K562 (cell line): Measurements from ENCODE around the gene ILF3.

Experiments used
- CTCF ChIP-seq, 3 experiments: IDR thresholded peaks in 2 of 3; conservative IDR thresholded peaks in 1 of 3; 2 replicates each; pipeline ENCODE4 v1.5.1; 2011 to 2012; ENCODE audit warnings: low read length in 3 of 3, mild to moderate bottlenecking in 3 of 3, control low read depth in 2 of 3, improper control_type of control experiment in 1 of 3, inconsistent platforms in 1 of 3, low read depth in 1 of 3, mixed read lengths in 1 of 3, moderate library complexity in 1 of 3; ENCODE audit not compliant: insufficient read depth in 2 of 3
- MAFK ChIP-seq: IDR thresholded peaks from 2 replicates; pipeline ENCODE4 v1.6.1; 2011; ENCODE audit warnings: low read length, improper control_type of control experiment
- MYC ChIP-seq, 2 experiments: fragments of 250-450 bp in 1 of 2; sonication (Bioruptor Pico) in 1 of 2; IDR thresholded peaks; 2 replicates each; pipeline versions ENCODE4 v1.5.1 to v1.6.1; 2012 to 2021; ENCODE audit warnings: low read depth in 2 of 2, borderline replicate concordance in 1 of 2, improper control_type of control experiment in 1 of 2, low read length in 1 of 2, mild to moderate bottlenecking in 1 of 2, moderate library complexity in 1 of 2
- POLR2A ChIP-seq: fragments of 450-650 bp; conservative IDR thresholded peaks from 2 replicates; pipeline ENCODE4 v1.6.1; 2016
- RBFOX2 ChIP-seq: fragments of 200-400 bp; formaldehyde crosslinking; IDR thresholded peaks from 2 replicates; pipeline ENCODE4 v1.6.1; 2017; ENCODE audit warnings: low read depth, mild to moderate bottlenecking, low read length, moderate library complexity
- SP1 ChIP-seq: sonication (generic); formaldehyde crosslinking; IDR thresholded peaks from 2 replicates; pipeline ENCODE4 v1.8.1; 2022; ENCODE audit warnings: mild to moderate bottlenecking, missing genetic modification reagents
- ZNF24 ChIP-seq: fragments of 450-650 bp; IDR thresholded peaks from 2 replicates; pipeline ENCODE4 v1.6.1; 2016
- TF ChIP-seq, protein P1 (sequence below): fragments of 450-650 bp; IDR thresholded peaks from 2 replicates; pipeline ENCODE4 v1.6.1; 2018; ENCODE audit not compliant: partially characterized antibody

GRCh38 chr19:10618846-10619245 is 35.3 kb upstream of the ILF3 start:
- TF ChIP-seq SP1 (CRISPR knock-in tag) (no peak), RBFOX2 (no peak), CTCF (IDR thresholded peaks at IDR 0.05 in 2 of 3, conservative IDR thresholded peaks at IDR 0.05 in 1 of 3; ENCODE audit: insufficient read depth in 2 of 3, low read depth in 1 of 3, low read length in 3 of 3) (no peak), MYC (IDR thresholded peaks at IDR 0.05; ENCODE audit: low read depth, low read length) (no peak), MYC (CRISPR knock-in tag; IDR thresholded peaks at IDR 0.05; ENCODE audit: borderline replicate concordance, low read depth) (no peak), ZNF24 (no peak), POLR2A (no peak), MAFK (no peak)
- TF ChIP-seq, protein P1, sequence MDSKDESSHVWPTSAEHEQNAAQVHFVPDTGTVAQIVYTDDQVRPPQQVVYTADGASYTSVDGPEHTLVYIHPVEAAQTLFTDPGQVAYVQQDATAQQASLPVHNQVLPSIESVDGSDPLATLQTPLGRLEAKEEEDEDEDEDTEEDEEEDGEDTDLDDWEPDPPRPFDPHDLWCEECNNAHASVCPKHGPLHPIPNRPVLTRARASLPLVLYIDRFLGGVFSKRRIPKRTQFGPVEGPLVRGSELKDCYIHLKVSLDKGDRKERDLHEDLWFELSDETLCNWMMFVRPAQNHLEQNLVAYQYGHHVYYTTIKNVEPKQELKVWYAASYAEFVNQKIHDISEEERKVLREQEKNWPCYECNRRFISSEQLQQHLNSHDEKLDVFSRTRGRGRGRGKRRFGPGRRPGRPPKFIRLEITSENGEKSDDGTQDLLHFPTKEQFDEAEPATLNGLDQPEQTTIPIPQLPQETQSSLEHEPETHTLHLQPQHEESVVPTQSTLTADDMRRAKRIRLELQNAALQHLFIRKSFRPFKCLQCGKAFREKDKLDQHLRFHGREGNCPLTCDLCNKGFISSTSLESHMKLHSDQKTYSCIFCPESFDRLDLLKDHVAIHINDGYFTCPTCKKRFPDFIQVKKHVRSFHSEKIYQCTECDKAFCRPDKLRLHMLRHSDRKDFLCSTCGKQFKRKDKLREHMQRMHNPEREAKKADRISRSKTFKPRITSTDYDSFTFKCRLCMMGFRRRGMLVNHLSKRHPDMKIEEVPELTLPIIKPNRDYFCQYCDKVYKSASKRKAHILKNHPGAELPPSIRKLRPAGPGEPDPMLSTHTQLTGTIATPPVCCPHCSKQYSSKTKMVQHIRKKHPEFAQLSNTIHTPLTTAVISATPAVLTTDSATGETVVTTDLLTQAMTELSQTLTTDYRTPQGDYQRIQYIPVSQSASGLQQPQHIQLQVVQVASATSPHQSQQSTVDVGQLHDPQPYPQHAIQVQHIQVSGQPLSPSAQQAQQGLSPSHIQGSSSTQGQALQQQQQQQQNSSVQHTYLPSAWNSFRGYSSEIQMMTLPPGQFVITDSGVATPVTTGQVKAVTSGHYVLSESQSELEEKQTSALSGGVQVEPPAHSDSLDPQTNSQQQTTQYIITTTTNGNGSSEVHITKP: no peak
